ENCODE measurements around the gene RELB.

Gene RELB

DNA sequence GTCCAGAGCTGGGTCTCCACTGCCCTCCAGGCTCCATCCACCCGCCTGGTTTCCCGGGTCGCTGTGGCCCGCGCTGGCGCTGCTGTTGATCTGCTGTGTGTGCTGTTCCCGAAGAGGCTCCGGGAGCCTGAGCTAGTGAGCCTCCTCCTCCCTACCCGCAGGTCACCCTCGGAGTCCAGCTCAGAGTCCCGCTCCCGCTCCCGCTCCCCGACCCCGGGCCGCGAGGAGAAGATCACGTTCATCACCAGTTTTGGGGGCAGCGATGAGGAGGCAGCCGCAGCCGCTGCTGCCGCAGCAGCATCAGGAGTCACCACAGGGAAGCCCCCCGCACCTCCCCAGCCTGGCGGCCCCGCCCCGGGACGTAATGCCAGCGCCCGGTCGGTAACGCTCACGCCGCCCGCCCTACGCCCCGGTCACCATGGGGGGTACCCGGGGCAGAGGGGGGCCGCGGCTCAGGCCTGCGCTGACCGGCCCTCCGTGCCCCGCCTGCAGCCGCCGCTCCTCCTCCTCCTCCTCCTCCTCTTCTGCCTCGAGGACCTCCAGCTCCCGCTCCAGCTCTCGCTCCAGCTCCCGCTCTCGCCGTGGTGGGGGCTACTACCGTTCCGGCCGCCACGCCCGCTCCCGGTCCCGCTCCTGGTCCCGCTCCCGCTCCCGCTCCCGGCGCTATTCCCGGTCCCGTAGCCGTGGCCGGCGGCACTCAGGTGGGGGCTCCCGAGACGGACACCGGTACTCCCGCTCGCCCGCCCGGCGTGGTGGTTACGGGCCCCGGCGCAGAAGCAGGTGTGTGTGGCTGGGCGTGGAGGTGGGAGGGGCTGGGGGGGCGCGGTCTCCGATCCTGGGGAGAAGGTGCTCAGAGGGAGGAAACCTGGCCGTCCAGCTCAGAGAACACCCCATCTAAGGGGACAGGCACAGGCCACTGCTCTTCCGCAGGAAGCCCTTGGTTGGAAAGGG lies 62.9 kb downstream of the RELB start:
- no peak for DNase-seq

DNA sequence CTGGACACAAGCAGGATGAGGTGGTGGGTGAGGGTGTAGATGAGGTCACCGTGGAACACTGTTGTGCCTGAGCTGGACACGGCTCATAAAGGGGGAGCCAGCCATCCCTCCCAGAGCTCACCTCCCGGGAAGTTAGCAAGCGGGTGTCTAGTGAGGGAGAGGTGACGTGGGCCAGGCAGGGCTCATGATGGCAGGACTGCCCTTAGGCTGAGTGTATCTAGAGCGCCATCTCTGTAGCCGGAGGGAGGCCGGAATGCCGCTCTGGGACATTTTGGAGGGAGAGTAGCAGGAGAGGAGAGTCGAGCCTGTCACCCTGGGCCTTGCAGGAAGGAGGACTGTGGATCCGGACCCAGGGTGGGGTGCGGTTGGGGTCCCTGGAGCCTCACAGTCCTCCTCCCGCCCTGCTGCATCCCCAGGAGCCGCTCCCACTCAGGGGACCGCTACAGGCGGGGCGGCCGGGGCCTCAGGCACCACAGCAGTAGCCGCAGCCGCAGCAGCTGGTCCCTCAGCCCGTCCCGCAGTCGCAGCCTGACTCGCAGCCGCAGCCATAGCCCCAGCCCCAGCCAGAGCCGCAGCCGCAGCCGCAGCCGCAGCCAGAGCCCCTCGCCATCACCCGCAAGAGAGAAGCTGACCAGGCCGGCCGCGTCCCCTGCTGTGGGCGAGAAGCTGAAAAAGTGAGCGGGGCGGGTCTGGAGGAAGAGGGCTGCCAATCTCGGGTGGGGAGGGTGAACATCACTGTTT lies 65.8 kb downstream of the RELB start:
- no peak for DNase-seq

DNA sequence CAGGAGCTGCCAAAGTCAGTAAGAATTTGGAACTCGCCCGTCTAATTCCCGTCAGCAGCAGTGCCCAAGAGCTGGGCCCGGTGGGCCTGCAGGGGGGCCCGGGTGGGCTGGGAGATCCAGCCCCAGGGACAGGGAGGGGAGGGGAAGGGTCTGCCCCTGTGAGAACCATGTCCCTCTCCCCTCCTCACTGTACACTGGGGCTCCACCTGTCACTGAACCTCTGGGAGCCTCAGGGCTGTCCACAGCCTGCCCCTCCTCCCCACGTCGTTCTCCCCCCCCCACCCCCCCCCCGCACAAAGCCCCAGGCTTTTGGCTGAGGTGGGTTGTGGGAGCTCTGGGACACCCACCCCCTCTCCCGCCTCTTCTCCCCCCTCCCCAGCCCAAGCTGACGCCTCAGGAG lies 66.8 kb downstream of the RELB start:
- DNase-seq = no peak

DNA sequence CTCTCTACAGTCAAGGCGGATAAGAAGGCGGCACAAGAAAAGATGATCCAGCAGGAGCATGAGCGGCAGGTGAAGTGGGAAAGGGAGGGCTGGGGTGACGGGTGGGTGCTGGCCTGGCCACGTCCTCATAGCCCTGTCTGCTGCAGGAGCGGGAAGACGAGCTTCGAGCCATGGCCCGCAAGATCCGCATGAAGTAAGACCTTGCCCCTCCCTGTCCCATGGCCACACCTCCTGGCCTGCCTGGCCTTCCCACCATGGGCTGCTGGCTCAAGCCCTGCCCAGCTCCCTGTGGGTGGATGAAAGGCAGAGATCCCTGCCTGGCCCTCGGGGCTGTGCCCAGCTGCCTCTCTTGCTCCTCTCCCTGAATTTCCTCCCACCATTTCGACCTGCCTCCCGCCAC lies 67.8 kb downstream of the RELB start:
- no peak for DNase-seq

DNA sequence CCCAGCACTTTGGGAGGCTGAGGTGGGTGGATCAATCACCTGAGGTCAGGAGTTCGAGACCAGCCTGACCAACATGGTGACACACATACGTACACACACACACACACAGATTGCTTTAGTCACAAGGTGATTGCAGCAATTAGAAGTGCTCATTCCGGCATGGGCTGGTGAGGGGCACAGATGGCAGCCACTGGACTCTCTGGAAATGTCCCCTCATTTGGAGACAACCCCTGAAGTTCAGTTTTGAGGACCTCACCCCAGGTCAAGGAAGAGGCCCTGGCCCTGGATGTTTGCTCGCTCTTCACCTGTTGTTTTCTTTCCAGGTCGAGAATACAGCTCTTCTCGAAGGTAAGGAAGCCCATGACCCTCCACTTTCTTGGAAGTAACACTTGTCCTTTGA lies 69.0 kb downstream of the RELB start:
- no peak for DNase-seq

DNA sequence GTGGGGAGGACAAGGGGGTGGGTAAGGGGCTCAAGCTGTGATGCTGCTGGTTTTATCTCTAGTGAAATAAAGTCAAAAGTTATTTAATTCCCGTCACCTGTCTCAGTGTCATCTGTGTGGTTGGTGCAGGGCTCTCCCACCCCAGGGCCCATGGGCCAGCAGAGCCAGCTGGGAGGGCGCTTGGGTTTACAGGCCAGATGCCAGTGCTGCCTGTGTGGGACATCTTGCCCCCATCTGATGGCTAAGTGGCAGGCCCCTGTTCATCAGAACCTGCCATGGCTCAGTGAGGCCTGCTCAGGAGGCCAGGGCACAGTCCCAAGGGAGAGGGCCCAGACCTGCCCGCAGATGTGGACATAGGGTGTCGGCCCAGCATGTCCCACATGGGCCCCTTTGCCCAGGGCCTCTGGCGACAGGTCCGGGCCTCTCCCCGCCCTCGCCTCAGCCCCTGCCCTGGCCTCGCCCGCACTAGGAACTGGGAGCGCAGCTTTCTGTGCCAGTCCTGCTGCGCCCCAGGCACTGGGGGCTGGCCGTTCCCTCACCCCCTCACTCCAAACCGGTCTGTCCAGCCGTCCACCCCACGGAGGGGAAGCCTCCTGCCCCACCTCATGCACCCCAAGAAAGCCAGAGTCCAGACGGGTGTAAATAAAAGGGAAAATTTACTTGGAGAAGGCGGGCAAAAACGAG lies 69.7 kb downstream of the RELB start:
- DNase-seq = no peak

DNA sequence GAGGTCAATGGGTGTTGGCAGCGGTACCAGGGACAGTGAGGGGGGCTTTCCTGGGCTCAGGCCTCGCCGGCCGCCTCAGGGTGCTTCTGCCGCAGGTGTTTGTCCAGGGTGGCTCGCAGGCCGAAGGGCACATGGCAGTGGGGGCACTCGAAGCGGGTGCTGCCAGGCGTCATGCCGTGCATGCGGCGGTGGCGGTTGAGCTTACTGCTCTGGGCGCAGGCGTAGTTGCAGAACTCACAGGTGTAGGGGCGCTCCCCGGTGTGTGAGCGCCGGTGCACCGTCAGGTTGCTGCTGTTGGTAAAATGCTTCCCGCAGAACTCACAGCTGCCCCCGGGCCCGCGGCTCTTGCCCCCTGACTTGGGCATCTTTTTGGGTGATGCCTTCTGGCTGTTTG lies 70.3 kb downstream of the RELB start:
- DNase-seq = no peak

DNA sequence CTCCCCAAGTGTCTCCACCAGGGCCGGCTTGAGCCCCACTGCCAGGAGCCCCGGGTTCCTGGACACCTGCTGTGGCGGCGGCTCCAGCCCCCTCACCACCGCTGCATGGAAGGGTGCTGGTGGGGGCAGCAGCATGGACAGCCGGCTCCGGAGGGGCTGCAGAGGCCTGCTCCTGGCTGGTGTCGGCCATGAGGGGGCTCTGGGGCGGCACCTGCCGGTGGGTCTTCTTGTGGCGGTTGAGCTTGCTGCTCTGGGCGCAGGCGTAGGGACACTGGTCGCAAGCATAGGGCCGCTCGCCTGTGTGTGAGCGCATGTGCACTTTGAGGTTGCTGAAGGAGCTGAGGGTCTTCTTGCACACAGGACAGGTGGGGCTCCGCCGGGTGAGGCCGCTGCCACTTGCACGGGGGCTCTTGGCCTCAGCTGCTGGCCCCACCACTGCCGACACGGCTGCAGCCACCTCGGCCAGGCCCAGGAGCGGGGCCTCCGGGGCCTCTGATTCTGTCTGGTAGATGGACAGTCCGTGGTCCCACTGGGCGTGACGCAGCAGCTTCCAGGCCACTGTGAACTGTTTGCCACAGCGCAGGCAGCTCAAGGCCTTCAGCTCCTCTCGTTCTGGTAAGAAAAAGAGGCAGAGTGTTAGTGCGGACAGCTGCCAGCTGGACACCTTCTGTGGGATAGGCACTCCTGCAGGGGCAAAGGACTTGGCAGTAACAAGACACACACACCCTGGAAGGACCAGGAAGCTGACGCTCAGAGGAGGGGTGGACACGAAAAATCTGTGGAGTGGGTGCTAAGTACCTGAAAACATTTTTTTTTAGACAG lies 70.9 kb downstream of the RELB start:
- no peak for DNase-seq

DNA sequence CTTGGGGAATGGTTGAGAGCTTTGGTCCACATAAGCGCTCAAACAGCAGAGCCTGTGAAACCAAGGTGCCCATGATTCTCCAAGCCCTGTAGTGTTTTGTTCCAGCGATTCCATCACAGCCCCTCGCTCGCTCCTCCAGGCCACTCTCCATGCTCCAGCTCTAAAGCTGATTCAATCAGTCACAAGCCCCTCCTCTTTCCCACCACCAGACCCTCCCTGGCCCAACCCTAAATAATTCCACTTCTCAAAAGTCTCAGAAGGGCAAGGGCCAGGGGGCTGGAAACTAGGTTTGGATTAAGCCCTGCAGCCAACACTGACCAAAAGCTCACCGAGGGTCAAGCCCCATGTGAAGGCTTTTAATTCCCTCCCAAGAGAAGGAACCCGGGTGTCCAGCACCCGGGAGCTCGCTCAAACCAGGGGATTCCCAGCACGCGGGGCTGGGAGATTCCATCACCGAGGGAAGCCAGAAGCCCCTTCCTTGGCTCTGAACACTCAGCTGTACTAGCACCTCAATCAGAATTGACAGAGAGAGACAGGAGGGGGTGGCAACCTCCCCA lies 73.6 kb downstream of the RELB start:
- no peak for DNase-seq

DNA sequence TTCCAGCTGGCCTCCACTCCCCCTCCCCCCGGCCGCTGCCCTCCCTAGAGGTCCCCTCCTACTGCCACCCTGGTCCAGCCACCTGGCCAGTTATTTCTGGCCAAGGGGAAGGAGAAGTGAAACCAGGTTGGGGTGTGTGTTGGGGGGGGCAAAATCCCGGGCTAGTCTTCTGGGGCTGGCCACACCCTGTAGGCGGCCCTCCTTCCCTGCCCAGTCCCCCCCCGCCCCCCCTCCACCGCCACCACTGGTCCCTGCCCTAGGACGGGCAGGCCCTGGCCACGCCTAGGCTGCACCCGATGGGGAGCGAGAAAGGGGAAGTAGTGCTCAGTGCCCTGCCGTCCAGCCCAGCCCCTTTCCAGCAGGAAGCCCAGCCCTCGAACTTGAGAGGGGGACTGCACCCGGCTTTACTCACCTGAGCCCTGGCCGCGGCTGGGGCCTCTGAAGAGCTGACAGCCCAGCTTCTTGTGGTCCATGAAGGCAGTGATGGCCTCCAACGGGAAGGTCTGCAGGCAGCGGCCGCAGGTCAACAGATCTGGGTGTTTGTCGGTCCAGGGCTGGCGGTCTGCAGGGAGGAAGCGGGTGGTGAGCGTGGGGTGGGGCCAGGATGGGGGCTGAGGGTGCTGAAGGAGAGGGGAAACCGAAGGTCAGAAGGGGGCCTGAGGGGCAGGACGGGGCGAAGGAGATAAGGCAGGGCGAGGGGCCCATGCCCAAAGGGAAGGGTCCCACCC lies 74.2 kb downstream of the RELB start:
- DNase-seq = peak; percentile 73

DNA sequence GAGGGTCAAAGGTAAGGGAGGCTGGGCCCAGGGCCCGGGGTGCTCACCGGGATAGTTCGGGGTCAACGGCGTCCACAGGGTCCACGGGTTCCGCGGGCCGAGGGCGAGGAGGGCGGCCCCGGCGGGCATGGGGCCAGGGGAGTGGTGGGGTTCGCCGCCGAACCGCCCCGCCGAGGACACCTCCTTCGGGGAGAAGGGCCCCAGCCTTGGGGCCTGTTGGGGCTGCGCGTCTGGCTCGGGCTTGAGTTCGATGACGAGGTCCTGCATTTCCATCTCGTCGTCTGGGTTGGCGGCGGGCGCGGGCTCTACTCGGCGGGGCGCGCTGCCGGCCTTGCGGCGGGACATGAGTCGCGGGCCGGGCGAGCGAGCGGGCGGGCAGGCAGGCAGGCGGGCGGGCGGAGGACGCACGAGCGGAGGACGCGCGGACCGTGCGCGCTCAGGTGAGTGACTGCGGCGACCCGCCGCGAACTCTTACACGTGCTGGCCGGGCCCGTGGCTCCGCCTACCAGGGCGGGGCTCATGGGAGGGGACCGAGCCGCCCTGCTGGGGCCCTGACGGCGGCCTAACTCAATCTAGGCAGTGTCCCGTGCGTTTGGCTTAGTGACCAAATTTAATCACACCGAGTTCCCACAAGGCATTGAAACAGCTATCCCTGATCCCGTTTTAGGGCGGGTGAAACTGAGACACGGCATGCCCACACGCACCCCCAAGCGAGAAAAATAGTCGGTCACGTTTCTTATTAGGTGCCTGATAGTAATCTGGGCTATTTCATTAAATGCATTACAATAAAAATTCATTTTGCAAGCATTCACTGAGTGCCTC lies 75.0 kb downstream of the RELB start, which contains the start of gene ZNF296:
Gene ZNF296, minus strand, starts transcription at position 450 of the 822 bp plus-strand sequence. Its CDS starts 105 bp downstream, at position 345.
- DNase-seq = peak; percentile 92

DNA sequence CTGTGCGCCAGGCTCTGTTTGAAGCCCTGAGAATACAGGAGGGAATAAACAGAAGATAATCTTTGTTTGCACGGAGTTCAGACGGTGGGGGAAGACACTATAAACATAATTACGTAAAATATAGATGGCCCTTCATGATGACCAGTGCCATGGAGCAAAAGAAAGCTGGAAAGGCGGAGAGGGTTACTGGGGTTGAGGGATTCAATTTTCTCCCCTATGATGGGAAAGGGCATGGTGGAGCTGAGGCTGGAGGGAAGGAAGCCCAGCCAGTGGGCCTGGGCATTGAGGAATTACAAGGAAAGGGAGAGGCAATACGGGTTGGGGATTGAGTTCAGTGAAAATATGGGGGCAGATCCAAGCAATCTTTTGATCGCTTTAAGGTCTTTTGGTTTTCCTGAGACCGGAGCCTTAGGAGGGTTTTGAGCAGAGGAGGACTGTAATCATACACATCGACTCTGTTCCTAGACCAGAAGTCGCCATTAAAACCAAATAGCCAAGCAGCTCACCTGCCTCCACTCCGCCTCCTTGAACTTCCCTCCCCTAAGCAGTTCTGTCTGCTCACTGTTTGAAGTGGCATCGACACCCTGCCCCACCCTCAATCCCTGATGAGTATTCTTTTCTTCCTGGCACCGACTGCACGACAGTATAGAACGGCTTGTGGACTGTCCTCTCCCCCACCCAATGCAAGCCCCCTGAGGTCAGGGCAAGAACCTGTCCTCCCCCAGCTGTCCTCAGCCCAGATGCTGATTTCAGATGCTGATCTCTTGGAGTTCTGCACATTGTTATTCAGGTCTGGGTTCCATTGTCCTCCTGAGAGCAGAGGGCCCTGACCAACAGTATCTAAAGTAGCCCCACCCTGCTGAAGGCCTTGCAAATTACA lies 75.8 kb downstream of the RELB start:
- DNase-seq = no peak

DNA sequence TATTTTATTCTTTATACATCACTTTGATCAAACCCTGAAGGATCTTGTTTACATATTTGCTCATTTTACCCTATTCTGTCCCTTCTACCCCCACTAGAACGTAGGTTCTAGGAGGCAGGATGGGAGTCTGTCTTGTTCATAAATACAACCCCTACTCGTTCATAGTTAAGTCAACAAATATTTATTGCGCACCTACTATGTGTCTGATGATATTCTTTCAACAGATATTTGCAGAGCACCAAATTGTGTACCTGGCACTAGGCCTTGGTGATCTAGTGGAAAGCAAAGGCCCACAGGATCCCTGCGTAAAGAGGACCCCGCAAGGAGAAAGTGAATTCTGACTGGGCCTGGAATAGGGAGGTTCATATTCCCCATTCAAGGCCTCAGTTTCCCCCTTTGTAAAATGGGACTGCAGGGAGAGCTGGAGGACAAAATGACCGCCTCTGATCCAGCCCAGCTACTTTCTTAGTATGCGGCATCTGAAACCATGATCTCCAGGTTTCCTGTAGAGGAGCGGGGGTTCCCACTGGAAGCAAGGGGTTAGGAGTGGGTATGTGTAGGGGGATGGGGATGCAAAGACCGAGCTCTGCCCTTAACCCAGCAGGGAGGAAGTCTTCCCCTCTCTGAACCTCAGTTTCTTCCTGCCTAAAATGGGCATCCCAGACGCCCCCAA lies 77.3 kb downstream of the RELB start:
- DNase-seq = no peak

DNA sequence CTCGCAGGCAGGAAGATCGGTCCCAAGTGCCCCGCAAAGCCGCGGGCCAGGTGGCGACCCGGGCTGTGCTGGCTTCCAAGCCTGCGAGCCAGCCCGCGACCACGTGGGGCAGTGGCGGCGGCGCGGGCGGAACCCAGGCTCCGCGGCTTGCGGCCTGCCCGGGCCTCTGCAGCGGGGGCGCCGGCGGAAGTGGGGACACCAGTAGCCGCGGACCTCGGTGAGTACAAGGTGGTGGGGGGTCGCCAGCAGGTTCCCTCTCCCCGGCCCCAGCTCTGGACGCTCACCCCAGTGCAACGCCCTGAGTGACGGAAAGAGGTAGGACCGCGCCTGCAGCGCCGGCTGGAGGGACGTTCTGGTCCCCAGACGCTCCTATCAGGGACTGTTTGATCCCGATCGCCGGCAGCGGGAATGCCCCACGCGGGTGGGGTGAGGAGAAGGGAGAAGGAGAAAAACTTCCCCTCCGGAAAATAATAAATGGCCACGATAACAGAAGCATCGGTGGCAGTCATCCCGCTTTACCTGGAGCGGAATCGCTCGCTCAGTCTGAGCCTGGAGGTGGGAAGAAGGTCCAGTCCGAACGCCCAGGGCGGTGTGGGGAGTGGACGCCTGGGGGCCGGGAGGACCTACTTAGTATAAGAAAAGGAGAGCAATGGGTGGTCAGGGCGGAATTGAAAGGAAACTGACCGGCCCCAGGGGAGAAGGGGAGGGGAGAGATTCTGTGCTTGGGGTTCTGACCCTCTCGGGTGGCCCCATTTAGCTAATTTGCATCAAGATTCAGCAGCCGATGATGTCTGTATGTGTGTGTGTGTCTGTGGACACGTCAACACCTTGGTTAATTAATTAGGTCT lies 78.0 kb downstream of the RELB start, which contains the start of gene GEMIN7:
Gene GEMIN7, plus strand, starts transcription at position 198 of the 848 bp plus-strand sequence. CDS start 10,855 bp downstream, outside the sequence.
- peak; percentile 94 for DNase-seq

DNA sequence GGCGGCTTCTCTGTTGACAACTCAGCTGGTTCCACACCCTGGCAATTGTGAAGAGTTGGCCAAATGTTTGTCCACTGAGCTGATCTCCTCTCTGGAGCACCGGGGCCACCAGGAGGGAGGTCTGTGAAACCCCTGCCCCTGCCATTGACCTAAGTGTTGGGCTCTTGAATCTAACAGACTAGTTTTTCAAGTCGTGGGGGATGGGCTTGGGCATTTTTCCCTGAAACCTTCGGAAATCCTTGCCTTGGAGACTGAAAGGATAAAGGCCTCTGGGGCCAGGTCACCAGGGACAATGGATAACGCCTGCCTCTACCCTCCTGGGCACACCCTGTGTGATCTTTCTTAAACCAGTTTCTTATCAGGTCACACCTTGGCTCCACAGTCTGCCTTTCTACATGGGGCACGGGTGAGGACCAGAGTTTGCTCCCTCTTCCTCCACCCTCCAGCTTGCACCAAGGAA lies 78.7 kb downstream of the RELB start:
- no peak for DNase-seq

DNA sequence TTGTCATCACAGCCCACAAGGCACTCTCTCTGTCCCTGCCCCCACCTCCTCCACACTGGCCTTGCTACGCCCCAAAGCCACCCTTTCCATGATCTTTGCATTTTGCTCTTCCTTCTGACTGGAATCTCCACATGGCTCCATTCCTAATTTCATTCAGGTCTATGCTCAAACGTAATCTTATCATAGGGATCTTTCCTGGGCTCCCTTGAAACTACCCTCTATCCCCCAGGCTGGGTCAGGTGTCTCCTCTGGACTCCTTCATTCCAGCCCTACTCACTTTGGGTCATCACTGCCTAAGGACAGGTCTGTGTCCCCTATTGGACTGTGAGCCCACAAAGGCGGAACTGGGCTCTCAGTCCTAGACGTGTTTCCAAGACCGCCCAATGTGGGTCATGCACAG lies 80.9 kb downstream of the RELB start:
- no peak for DNase-seq

DNA sequence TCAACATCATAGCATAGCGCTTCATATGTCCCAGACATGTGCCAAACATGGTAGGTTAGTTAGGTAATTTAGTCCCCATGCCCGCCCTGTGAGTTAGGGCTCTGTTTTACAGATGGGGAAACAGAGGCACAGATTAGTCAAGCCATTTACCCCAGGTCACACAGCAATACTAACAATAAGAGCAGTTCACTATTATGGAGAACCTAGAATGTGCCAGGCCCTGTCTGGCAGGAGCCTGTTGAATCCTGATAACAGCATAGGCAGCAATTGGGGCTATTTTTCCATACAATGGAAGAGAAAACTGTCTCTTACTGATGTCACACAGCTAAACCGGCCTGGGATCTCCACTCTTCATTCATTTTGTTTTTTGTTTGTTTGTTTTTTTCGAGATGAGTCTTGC lies 85.2 kb downstream of the RELB start:
- DNase-seq = no peak

DNA sequence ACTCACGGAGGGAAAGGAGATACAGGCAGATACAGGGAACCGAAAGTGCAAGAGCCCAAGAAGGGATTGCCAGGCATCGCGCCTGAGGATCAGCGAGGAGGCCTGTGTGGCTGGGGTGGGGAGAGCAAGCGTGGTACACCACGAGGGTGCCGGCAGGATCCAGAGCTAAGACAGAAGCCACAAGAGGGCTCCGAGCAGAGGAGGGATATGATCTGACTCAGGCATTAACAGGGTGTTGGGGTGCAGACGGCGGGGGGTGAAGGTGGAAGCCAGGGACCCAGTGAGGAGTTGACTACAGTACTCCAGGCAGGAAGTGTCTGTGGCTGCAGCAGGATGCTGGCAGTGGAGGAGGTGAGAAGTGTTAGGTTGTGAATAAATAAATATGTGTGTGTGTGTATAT lies 86.3 kb downstream of the RELB start:
- peak; percentile 72 for DNase-seq

Data from activated CD8-positive, alpha-beta memory T cell treated with anti-CD3 and anti-CD28 coated beads for 24 hours (primary cell).